Activated naive CD4-positive, alpha-beta T cell treated with anti-CD3 and anti-CD28 coated beads, Interleukin-2, amount 10 ng/mL, durations not matched to agents 7 days and 5 days (primary cell): Measurements from ENCODE around the gene CDC123.
"Not testable (repeated sequence)": the region's sequence is repeated elsewhere in the genome, so short reads cannot be mapped to it uniquely, and the experiment has no call there.

Experiments used
- CTCF ChIA-PET: fragments of 350-600 bp; sonication (Branson Sonifier 250); formaldehyde crosslinking; loops from one replicate; lab custom pipeline; 2021; ENCODE audit warnings: antibody characterized with exemption; lab: Charles Lee
- DNase-seq: peaks from one replicate; pipeline ENCODE4 v3.0.0-alpha.2; 2020
- H3K27ac Mint-ChIP-seq: one replicate; pipeline ENCODE4 v1.8.0; 2021; ENCODE audit warnings: mild to moderate bottlenecking, moderate library complexity, mixed read lengths
- H3K27me3 Mint-ChIP-seq: one replicate; pipeline ENCODE4 v1.8.0; 2021; ENCODE audit warnings: mild to moderate bottlenecking, mixed read lengths
- H3K36me3 Mint-ChIP-seq: one replicate; pipeline ENCODE4 v1.8.0; 2021; ENCODE audit warnings: mixed read lengths
- H3K4me1 Mint-ChIP-seq: one replicate; pipeline ENCODE4 v1.8.0; 2021; ENCODE audit warnings: mixed read lengths
- H3K4me3 Mint-ChIP-seq: one replicate; pipeline ENCODE4 v1.8.0; 2021; ENCODE audit warnings: mild to moderate bottlenecking, moderate library complexity, mixed read lengths
- H3K9me3 Mint-ChIP-seq: one replicate; pipeline ENCODE4 v1.8.0; 2021; ENCODE audit warnings: mixed read lengths

Gene CDC123, protein sequence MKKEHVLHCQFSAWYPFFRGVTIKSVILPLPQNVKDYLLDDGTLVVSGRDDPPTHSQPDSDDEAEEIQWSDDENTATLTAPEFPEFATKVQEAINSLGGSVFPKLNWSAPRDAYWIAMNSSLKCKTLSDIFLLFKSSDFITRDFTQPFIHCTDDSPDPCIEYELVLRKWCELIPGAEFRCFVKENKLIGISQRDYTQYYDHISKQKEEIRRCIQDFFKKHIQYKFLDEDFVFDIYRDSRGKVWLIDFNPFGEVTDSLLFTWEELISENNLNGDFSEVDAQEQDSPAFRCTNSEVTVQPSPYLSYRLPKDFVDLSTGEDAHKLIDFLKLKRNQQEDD

DNA sequence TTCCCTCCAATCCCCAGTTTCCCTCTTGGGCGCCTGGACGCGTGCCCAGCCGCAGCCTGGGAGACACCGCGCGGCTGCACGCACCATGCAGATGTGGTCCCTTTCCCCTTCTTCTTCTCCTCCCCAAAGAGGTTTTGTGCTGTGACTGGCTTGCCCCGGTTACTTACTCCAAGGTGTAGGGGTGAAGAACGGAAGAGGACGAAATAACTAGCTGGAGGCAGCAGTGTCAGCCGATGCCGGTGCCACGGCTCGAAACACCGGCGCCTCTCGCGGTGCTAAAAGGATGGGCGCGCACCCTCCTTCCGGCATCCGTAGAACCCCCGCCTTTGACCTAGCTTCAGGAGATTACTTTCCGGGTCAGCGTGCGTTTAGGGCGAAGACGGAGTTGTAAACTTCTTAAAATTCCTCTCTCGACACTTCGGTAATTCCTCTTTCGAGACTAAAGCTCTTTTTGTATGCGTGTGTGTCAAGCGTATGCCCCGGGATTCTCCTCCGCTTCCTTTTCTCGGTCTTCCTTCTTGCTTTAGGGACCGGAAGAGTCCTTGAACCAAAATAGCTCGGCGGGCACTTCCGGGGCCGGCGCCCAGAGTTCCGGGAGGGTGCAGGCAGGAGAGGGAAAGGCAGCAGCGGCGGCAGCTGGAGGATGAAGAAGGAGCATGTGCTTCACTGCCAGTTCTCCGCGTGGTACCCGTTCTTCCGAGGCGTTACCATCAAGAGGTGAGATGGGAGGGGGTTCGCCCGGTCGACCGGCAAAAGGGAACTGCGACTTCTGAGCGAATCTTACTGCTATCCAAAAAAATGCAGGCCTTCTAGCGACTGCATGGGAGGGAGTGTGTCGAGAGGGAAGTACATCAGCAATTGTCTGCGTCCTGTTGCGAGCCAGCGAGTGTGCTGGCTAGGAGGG, at the start of gene CDC123, which contains the start of gene NUDT5:
Gene CDC123, plus strand, starts transcription at position 586 of the 904 bp plus-strand sequence. Its CDS starts 58 bp downstream, at position 644.
Gene NUDT5, minus strand, starts transcription at position 289 of the 904 bp plus-strand sequence. CDS start 9,600 bp downstream, outside the sequence.
- CTCF ChIA-PET: interaction anchor here (3.9 kb wide), 1 partner anchor 19 kb away, joined by 16 read pairs; no protein-coding TSS in a partner anchor
- peaks cover 69% of the 10 kb centered on the region for H3K4me1 Mint-ChIP-seq
- peak within 1 kb of the TSS; percentile 95 for H3K27ac Mint-ChIP-seq
- no peaks in the 10 kb centered on the region for H3K27me3 Mint-ChIP-seq
- DNase-seq: peak; percentile 93
- peak within 1 kb of the TSS; percentile 92 for H3K4me3 Mint-ChIP-seq
- no peaks in the 10 kb centered on the region for H3K9me3 Mint-ChIP-seq
- H3K36me3 Mint-ChIP-seq: peaks cover 35% of the 10 kb centered on the region

DNA sequence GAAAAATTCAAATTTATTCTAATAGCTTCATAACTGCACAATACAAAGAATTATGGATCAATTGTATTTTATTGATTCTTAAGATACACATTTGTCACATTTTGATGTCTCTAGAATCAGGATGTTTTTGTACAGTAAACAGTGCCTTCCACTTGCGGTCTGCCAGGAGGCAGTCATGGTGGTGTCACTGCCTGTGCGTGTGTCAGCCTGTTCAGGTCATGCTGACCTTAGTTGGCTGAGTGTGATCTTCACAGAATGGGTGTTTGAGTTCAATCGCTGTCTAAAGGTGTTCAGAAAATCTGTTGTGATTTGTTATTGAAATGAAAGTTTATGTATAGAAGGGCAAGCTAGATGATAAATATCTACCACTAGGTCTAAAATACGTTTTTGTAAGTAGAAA, 45.8 kb upstream of the CDC123 start:
- H3K36me3 Mint-ChIP-seq: peaks cover 24% of the 10 kb centered on the region
- no peak overlapping the region for H3K4me3 Mint-ChIP-seq
- DNase-seq: no peak
- no peaks in the 10 kb centered on the region for H3K27me3 Mint-ChIP-seq
- H3K4me1 Mint-ChIP-seq: no peaks in the 10 kb centered on the region
- H3K27ac Mint-ChIP-seq: no peak overlapping the region
- CTCF ChIA-PET: no interaction called here
- H3K9me3 Mint-ChIP-seq: no peaks in the 10 kb centered on the region

DNA sequence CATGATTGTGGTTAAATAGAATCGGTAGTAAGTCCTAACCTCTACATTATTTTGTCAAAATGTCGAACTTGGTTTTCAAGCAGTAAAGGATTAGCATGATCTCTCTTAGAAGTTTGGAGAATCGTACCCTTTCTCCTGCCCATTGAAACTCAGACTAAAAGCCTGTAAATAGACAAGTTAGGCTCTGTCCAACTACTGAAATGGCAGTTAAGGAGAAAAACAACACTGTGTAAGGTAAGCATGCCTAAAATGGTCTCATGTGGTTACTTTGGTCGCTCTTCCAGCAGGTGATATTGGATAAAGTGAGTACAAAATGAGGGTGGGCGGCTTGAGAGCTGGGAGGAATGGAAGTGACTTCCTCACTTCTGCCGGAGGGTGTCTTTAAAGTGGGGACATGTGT, 41.5 kb upstream of the CDC123 start:
- DNase-seq: no peak
- CTCF ChIA-PET: no interaction called here
- Mint-ChIP-seq H3K9me3 (no peaks in the 10 kb centered on the region), H3K27me3 (no peaks in the 10 kb centered on the region), H3K4me3 (no peak overlapping the region), H3K4me1 (no peaks in the 10 kb centered on the region), H3K27ac (no peak overlapping the region), H3K36me3 (peaks cover 22% of the 10 kb centered on the region)

DNA sequence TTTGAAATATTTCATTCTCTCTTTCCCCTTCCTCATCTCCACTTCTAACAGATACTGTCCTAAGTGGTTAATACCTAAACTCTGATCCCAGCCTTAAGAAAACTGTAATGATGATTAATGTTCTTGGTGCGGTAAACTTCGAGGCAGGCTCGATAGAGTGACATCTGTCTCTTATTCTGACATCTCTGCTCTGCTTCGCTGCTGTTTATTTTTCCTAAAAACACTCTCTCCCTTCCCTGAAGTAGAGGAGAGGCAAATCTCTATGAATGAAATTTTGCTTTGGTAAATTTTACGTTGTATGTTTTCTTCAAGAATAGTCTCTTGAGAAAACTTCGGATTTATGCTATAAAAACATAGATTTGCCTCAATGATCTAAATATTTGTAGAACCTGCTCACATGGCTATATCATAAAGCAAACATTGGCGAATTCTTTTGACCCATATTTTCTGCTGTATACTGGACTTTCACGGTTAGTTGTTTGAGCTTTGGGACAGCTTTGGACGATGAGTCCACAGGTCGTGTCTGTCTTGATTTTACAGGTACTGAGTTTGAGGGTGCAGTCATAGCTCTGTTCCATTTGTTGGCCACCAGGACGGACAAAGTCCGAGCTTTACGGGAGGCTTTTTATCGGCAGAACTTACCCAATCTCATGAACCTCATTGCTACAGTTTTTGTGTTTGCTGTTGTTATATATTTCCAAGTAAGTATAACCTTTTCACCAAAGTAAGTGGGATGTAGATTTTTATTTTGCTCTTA, 39.4 kb upstream of the CDC123 start:
- Mint-ChIP-seq H3K27me3 (no peaks in the 10 kb centered on the region), H3K36me3 (peaks cover 22% of the 10 kb centered on the region), H3K4me1 (no peaks in the 10 kb centered on the region), H3K4me3 (no peak overlapping the region), H3K27ac (no peak overlapping the region), H3K9me3 (no peaks in the 10 kb centered on the region)
- DNase-seq: no peak
- CTCF ChIA-PET: no interaction called here

DNA sequence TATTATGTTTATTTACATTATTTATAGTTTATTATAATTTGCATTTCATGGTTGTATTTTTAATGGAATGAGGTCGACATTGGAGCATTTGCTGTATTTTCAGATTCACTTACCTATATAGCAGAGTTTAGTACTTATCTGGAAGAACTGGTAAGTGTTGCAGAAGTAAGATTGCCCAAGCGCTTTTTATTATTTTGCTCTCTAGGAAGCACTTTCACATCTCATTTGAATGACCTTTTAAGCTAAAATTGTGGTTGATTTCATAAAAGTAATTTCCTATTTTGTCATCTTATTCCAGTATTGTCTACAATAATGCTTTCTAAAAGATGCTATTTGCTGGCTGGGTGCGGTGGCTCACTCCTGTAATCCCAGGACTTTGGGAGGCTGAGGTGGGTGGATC, 37.9 kb upstream of the CDC123 start:
- Mint-ChIP-seq H3K36me3 (peaks cover 22% of the 10 kb centered on the region), H3K9me3 (no peaks in the 10 kb centered on the region), H3K4me1 (no peaks in the 10 kb centered on the region), H3K27ac (no peak overlapping the region), H3K27me3 (no peaks in the 10 kb centered on the region), H3K4me3 (no peak overlapping the region)
- CTCF ChIA-PET: no interaction called here
- no peak for DNase-seq

DNA sequence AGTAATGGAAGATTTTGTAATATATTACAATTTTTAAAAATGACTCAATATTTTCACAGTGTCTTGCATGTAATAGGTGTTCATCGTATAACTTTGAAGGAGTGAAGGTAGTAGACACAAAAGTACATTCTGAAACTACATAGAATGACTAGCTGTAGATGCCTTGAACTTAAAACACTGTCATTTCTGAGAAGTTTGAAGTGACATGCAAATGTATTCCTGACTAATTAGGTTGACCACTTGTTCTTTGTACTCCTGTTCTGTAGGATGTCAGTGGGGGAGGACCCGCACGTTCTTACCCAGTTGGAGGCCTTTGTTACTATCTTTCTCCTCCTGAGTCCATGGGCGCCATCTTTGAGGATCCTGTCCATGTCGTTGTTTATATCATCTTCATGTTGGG, 35.3 kb upstream of the CDC123 start:
- no peaks in the 10 kb centered on the region for H3K4me1 Mint-ChIP-seq
- no peak overlapping the region for H3K4me3 Mint-ChIP-seq
- no peaks in the 10 kb centered on the region for H3K27me3 Mint-ChIP-seq
- no peak for DNase-seq
- CTCF ChIA-PET: no interaction called here
- H3K27ac Mint-ChIP-seq: no peak overlapping the region
- peaks cover 27% of the 10 kb centered on the region for H3K36me3 Mint-ChIP-seq
- H3K9me3 Mint-ChIP-seq: no peaks in the 10 kb centered on the region

DNA sequence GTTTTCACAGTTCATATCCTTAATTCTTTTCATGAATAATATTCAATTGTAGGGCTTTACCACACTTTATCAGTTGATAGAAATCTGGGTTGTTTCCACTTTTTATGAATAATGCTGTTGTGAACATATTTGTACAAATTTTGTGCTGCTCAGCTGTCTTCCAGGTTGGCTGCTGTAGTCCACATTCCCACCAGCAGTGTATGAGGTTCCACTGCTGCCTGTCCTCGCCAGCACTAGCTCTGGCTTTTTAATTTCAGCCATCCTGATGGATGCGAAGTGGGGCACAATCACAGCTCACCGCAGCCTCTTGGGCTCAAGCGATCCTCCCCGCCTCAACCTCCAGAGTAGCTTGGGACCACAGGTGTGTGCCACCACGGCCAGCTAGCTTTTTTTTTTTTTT, 33.1 kb upstream of the CDC123 start:
- Mint-ChIP-seq H3K27ac (no peak overlapping the region), H3K36me3 (peaks cover 32% of the 10 kb centered on the region), H3K9me3 (no peaks in the 10 kb centered on the region), H3K27me3 (no peaks in the 10 kb centered on the region), H3K4me3 (no peak overlapping the region), H3K4me1 (no peaks in the 10 kb centered on the region)
- CTCF ChIA-PET: interaction anchor here (1.1 kb wide), 1 partner anchor 176 kb away, joined by 4 read pairs; no protein-coding TSS in a partner anchor
- no peak for DNase-seq

DNA sequence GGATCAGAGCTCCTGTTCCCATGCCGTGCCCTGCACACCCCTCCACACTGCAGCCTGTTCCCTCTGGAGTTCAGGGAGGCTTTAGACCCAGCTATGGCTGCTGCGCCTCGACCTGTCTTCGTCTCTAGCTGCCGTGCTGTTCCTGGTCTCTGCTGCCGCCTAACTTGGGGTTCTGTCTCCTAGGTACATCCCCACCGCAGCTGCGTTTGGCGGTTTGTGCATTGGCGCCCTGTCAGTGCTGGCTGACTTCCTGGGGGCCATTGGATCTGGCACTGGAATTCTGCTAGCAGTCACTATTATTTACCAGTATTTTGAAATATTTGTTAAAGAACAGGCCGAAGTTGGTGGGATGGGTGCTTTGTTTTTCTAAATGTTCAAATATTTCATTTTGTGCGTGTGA, 31.9 kb upstream of the CDC123 start:
- Mint-ChIP-seq H3K36me3 (peaks cover 35% of the 10 kb centered on the region), H3K4me1 (no peaks in the 10 kb centered on the region), H3K27ac (peak overlapping the region; percentile 45), H3K9me3 (no peaks in the 10 kb centered on the region), H3K27me3 (no peaks in the 10 kb centered on the region), H3K4me3 (no peak overlapping the region)
- no peak for DNase-seq
- CTCF ChIA-PET: no interaction called here

DNA sequence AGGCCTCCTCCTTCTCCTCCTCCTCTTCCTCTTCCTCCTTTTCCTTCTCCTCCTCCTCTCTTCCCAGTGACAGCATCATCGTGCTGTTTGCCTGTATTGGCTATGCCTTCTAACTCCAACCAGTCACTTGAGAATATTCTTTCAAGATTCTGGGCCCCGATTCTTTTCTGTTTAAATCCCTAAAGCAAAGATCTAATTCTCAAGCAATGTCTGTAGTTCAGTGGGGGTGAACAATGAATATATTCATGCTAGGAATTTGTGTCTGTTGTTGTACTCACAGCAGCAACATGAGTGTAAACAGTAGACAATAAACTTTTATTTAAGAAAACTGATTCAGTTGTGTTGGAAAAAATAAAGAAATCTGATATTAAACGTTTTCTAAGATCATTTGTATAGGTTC, 31.0 kb upstream of the CDC123 start:
- H3K27ac Mint-ChIP-seq: no peak overlapping the region
- H3K4me3 Mint-ChIP-seq: no peak overlapping the region
- CTCF ChIA-PET: no interaction called here
- peaks cover 40% of the 10 kb centered on the region for H3K36me3 Mint-ChIP-seq
- H3K27me3 Mint-ChIP-seq: no peaks in the 10 kb centered on the region
- DNase-seq: no peak
- H3K9me3 Mint-ChIP-seq: no peaks in the 10 kb centered on the region
- no peaks in the 10 kb centered on the region for H3K4me1 Mint-ChIP-seq

DNA sequence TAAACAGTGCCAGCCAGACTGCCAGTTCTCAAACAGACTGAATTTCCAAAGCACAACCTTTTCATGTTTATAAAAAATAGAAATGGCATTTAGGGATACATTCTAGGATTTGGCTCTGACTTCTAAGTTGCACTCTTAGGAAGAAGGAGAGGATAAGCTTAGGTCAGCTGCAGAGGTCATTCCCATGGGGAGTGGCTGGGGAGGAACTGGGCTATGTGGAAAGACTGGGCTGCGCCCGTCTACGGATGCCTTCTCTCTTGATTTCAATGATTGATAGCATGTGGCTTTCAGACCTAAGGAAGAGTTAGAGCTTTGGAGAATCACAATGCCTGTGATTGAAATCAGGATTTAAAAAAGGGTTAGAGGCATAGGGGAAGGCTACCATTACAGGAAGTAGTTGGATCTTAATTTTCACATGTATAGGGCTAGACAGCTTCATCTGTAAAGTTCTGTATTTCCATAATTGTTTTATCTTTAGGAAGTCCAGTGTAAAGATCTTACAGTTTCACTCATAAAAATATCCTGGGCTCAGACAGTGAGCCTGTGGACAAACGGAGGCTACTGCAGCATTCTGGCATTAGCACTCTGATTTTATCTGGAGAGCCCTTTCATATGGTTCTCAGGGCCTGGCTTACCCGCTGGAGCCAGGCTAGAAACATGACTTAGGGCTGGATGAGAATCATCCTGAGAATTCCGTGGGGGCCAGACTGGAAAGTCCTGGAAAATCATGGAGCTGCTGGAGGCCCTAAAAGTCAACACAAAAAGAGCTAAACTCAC, 29.8 kb upstream of the CDC123 start:
- CTCF ChIA-PET: interaction anchor here (0.9 to 1.0 kb wide), 2 partner anchors 10 to 14 kb away, joined by 4 read pairs; no protein-coding TSS in a partner anchor
- peaks cover 43% of the 10 kb centered on the region for H3K36me3 Mint-ChIP-seq
- H3K4me1 Mint-ChIP-seq: no peaks in the 10 kb centered on the region
- H3K27me3 Mint-ChIP-seq: no peaks in the 10 kb centered on the region
- H3K9me3 Mint-ChIP-seq: no peaks in the 10 kb centered on the region
- H3K27ac Mint-ChIP-seq: no peak overlapping the region
- DNase-seq: no peak
- H3K4me3 Mint-ChIP-seq: no peak overlapping the region

DNA sequence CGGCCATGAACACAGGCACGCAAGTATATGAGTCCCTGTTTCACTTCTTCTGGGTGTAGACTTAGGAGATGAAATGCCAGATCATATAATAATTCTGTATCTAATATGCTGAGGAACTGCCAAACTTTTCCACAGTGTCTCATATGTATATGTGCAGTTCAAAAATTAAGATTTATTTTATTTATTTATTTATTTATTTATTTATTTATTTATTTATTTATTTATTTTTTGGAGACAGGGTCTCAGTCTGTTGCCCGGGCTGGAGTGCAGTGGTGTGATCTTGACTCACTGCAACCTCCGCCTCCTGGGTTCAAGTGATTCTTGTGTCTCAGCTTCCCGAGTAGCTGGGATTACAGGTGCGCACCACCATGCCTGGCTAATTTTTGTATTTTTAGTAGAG, 24.5 kb upstream of the CDC123 start:
- H3K27me3 Mint-ChIP-seq, H3K9me3 Mint-ChIP-seq, H3K27ac Mint-ChIP-seq, CTCF ChIA-PET, H3K4me3 Mint-ChIP-seq, H3K4me1 Mint-ChIP-seq, DNase-seq: not testable (repeated sequence)
- peaks cover 48% of the 10 kb centered on the region for H3K36me3 Mint-ChIP-seq

DNA sequence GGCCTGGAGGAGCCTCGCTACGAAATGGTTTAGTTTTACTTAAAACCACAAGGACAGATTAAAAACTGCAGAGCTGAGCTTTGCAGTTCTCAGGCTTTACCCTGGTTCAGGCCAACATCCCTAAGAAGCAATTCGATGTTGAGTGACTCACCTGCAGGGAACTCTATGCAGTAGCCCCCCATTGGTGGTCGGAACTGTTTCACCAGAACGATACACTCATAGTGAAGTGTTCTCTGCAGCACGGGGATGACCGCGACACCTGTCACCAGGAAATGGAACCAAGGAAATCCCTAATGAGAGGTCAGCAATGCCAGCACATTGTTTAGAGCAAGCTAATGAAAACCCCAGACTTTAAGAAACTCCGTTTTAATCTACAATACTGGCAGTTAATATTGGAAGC, 18.3 kb upstream of the CDC123 start:
- H3K27ac Mint-ChIP-seq: no peak overlapping the region
- H3K9me3 Mint-ChIP-seq: no peaks in the 10 kb centered on the region
- CTCF ChIA-PET: no interaction called here
- H3K4me1 Mint-ChIP-seq: peaks cover 24% of the 10 kb centered on the region
- H3K36me3 Mint-ChIP-seq: peaks cover 24% of the 10 kb centered on the region
- H3K4me3 Mint-ChIP-seq: no peak overlapping the region
- no peak for DNase-seq
- no peaks in the 10 kb centered on the region for H3K27me3 Mint-ChIP-seq

DNA sequence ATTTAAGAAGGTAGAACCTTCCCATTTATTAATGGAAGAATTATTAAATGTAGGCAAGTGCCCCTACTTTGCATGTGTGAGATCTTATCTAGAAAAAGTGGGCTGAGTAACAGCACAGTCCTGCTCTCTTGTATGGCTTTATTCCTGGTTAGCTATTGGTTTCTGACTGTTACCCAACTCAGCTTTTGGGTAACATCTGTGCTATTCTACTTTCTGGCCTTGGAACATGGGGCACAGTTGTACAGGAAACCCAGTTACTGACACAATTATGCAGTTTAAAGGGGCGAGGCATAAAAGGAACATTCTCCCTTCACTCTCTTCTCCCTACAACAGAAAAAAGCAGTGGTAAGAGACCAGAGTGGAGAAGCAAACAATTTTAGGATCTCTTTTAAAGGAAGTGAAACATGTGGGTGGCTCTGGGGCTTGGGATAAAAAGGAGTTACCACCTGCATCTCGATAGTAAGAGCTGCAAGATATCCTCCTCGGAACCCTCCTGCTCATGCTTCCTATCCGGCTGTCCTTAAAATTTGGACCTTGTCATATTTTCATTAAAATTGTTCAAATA, 16.3 kb upstream of the CDC123 start:
- Mint-ChIP-seq H3K9me3 (no peaks in the 10 kb centered on the region), H3K4me3 (no peak overlapping the region), H3K4me1 (peaks cover 24% of the 10 kb centered on the region), H3K36me3 (peaks cover 22% of the 10 kb centered on the region), H3K27me3 (no peaks in the 10 kb centered on the region), H3K27ac (peak overlapping the region; percentile 95)
- no peak for DNase-seq
- CTCF ChIA-PET: interaction anchor here (1.0 to 1.7 kb wide), 3 partner anchors 15 to 476 kb away, joined by 3 to 4 read pairs (median 3); no protein-coding TSS in a partner anchor
